Ovary (tissue), 9 donors: ENCODE data around the gene GAK. TPM values are rescaled to one million over a fixed set of nuclear protein-coding genes. Genes with fewer than 3 reads are reported as not detected.

Experiments used
- DNase-seq, 5 donors: peaks; one replicate each; pipeline ENCODE4 v3.0.0-alpha.2; 2019 to 2020
- H3K27ac ChIP-seq, 2 donors: fragments of 200-600 bp; one replicate each; pipeline versions ENCODE4 v1.5.1 to v1.8.0; 2019 to 2022
- H3K27me3 ChIP-seq: fragments of 200-600 bp; one replicate; pipeline ENCODE4 v1.8.0; 2022
- H3K36me3 ChIP-seq: fragments of 200-600 bp; sonication (generic); one replicate; pipeline ENCODE4 v1.5.1; 2019
- H3K4me1 ChIP-seq: one replicate; pipeline ENCODE4 v1.8.1; 2013; ENCODE audit warnings: mild to moderate bottlenecking, moderate library complexity; ENCODE audit not compliant: insufficient read depth
- H3K4me3 ChIP-seq: fragments of 200-600 bp; sonication (generic); one replicate; pipeline ENCODE4 v1.5.1; 2017
- H3K9me3 ChIP-seq, 2 donors: fragments of 200-600 bp in 1 of 2; sonication (generic) in 1 of 2; one replicate each; pipeline versions ENCODE4 v1.5.1 to v1.8.1; 2013 to 2019; ENCODE audit warnings: mild to moderate bottlenecking in 1 of 2, moderate library complexity in 1 of 2
- CTCF ChIP-seq, 3 donors: fragments of 450-650 bp in 2 of 3; fragments of 200-600 bp in 1 of 3; IDR thresholded peaks; one replicate each; pipeline versions ENCODE4 v1.5.1 to v1.8.0; 2016 to 2022; ENCODE audit warnings: antibody characterized with exemption in 3 of 3, mild to moderate bottlenecking in 1 of 3
- EP300 ChIP-seq: sonication (generic); formaldehyde crosslinking; IDR thresholded peaks from one replicate; pipeline ENCODE4 v1.6.1; 2017; ENCODE audit warnings: antibody characterized with exemption
- POLR2A ChIP-seq: fragments of 450-650 bp; IDR thresholded peaks from one replicate; pipeline ENCODE4 v1.6.1; 2017; ENCODE audit warnings: antibody characterized with exemption, mild to moderate bottlenecking, moderate library complexity
- WGBS, 3 donors: extraction: QIAGEN DNeasy Blood & Tissue Kit in 1 of 3; methylation state at CpG; one replicate each; pipeline versions ENCODE4 v1.1.5 to v1.1.7; 2013 to 2017; 5-methylcytosine and 5-hydroxymethylcytosine counted together
- intact Hi-C, 4 donors: fragments of 100-400 bp; cut with DNase I; formaldehyde crosslinking; loops; one replicate each; pipeline versions ENCODE4 v1.11.0 to v1.15.1; 2022 to 2023
- polyA plus RNA-seq, 2 donors: library from polyadenylated mRNA; stranded (reverse); fragments of 200-250 nt in 1 of 2; fragments of 350-450 nt in 1 of 2; fragmentation: Illumina TruSeq in 1 of 2; extraction: RNeasy Lipid Tissue Mini Kit (QIAGEN cat#74804) in 1 of 2; gene quantifications; one replicate each; pipeline ENCODE4 v1.2.3, GENCODE V29; 2013 to 2014
- total RNA-seq, 7 donors: library from RNA; depleted of rRNA in 2 of 7; stranded (reverse); fragments of >200 nt in 2 of 7; fragmentation: NEBNext Ultra II Directional in 3 of 7; extraction: Animal tissue kit (Norgen Biotek cat#: 25700) in 3 of 7; gene quantifications; one replicate each; pipeline versions ENCODE4 v1.1.0 to v1.2.4, GENCODE V29; 2016 to 2023
- donor health status: DM: no; HTN: no; CAD: no; lungs with moderate emphysema.
- donor health status: DM: no; HTN: no; CAD: no.
- donor health status: Bipolar disorder and iron deficiency.
- donor health status: DM: yes; HTN: yes; CAD: no.
- donor health status: DM: no; HTN: no; CAD: no.
- donor health status: DM: yes; HTN: yes; CAD: no.

Gene GAK
- total and polyA plus RNA-seq, 9 donors: 30.7 to 95.4 (median 70.4) TPM

- peak in 1 of 5 donors; percentile 20 for DNase-seq
Observed at GRCh38 chr4:910366-911091, 21.6 kb downstream of the GAK start.

DNA sequence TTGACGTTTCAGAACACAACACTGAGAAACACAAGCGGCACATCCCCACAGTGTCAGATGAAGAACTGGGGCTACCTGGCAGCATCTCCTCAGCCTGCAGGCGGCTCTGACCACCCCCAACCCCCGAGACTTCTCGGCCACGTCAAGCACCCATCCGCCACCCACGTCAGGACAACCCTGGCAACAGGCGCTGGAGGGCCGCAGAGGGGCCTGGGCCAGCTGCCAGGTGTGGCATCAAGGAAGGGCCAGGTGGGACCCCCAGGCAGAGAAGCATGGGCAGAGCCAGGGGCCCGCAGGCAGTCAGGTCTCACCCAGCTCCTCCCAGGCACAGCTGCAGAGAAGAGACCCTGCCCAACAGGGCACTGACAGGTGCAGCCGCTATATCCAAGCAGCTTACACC, 22.3 kb downstream of the GAK start:
- 90 to 93% (median 92%) methylated on average over 10 to 12 of the region's 12 CpGs for WGBS, 3 donors
- intact Hi-C loops: no loop called here
- H3K27me3 ChIP-seq: no peaks in the 10 kb centered on the region
- TF ChIP-seq CTCF (IDR thresholded peaks at IDR 0.05): no peak
- H3K27ac ChIP-seq: peak overlapping the region in 1 of 2 donors; percentile 2
- H3K4me3 ChIP-seq: no peak overlapping the region
- H3K4me1 ChIP-seq: peaks cover 12% of the 10 kb centered on the region
- H3K36me3 ChIP-seq: no peaks in the 10 kb centered on the region
- DNase-seq: no peak
- no peaks in the 10 kb centered on the region for H3K9me3 ChIP-seq

More at GRCh38 chr4:910366-911091, 21.6 kb downstream of the GAK start:
- H3K4me1 ChIP-seq: peaks cover 15% of the 10 kb centered on the region
- H3K27ac ChIP-seq: no peak overlapping the region
- intact Hi-C loops: no loop called here
- H3K4me3 ChIP-seq: no peak overlapping the region
- TF ChIP-seq CTCF (IDR thresholded peaks at IDR 0.05) (no peak), EP300 (no peak), POLR2A (no peak)
- no peaks in the 10 kb centered on the region for H3K9me3 ChIP-seq
- 87 to 92% (median 91%) methylated on average over 24 to 26 of the region's 26 CpGs for WGBS, 3 donors
- H3K27me3 ChIP-seq: no peaks in the 10 kb centered on the region
- H3K36me3 ChIP-seq: no peaks in the 10 kb centered on the region

- Histone ChIP-seq H3K36me3 (no peaks in the 10 kb centered on the region), H3K9me3 (no peaks in the 10 kb centered on the region), H3K4me3 (no peak overlapping the region), H3K27me3 (no peaks in the 10 kb centered on the region), H3K4me1 (peaks cover 6% of the 10 kb centered on the region), H3K27ac (no peak overlapping the region)
- no peak for TF ChIP-seq EP300
- no peak for TF ChIP-seq CTCF (IDR thresholded peaks at IDR 0.05)
- no peak for TF ChIP-seq POLR2A
- 92 to 94% (median 93%) methylated on average over 26 of the region's 26 CpGs for WGBS, 3 donors
- no peak for DNase-seq
- intact Hi-C loops: no loop called here
Observed at GRCh38 chr4:909131-909571, 23.0 kb downstream of the GAK start.

DNA sequence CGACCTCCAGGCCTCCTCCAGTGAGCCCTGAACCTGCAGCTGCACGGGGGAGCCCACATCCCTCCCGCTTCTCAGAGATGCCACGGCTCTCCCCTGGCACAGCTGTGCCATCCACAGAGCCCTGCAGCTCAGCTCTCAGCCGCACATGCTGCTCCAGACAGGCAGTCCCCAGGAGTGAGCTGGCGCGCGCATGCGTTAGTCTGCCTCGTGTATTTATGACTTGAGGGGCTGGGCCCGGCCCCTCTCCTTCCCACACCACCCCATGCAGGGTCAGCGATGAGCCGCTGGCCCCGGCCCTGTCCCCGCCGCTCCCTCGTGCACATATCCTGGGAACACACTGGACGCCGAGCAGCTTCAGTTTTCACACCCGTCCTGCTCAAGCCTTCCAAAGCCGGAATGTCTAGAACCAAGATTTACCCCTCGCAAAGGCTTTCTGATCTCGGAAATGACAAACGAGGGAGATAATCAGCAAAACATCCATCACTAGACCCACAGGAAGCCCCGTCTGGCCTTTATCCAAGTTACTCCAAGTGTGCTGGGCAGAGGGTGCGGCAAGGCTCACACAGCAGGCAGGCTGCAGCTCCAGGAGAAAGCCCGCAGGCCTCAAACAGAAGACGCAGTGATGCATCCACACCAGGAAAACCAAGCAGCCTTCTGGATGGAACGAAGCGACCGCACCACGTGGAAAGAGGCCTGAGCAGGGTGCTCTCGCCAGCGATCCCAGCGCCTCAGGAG, 24.3 kb downstream of the GAK start:
- Histone ChIP-seq H3K4me3 (no peak overlapping the region), H3K27me3 (no peaks in the 10 kb centered on the region), H3K27ac (no peak overlapping the region), H3K4me1 (peaks cover under 1% of the 10 kb centered on the region), H3K9me3 (no peaks in the 10 kb centered on the region), H3K36me3 (no peaks in the 10 kb centered on the region)
- no peak for DNase-seq
- TF ChIP-seq CTCF (IDR thresholded peaks at IDR 0.05) (no peak), EP300 (no peak), POLR2A (no peak)
- 77 to 78% (median 77%) methylated on average over 35 of the region's 35 CpGs for whole genome bisulfite sequencing, 3 donors
- intact Hi-C loops: no loop called here
